ENCODE results near the gene PTTG1.
"Not testable (repeated sequence)": the region's sequence is repeated elsewhere in the genome, so short reads cannot be mapped to it uniquely, and the experiment has no call there.

The PTTG1 gene

GRCh38 chr5:160423099-160423498, 1.4 kb downstream of the PTTG1 start:
- no peak for DNase-seq

GRCh38 chr5:160427607-160428006, 6.0 kb downstream of the PTTG1 start:
- DNase-seq, result no peak

GRCh38 chr5:160432196-160432595, 10.5 kb downstream of the PTTG1 start:
- DNase-seq, result no peak

- no peak for DNase-seq
Measured at GRCh38 chr5:160432787-160433186, 11.1 kb downstream of the PTTG1 start.

- no peak for DNase-seq
Measured at GRCh38 chr5:160434022-160434531, 12.4 kb downstream of the PTTG1 start.

- DNase-seq, result no peak
Measured at GRCh38 chr5:160435532-160435931, 13.9 kb downstream of the PTTG1 start.

- DNase-seq, result no peak
Measured at GRCh38 chr5:160436017-160436416, 14.4 kb downstream of the PTTG1 start.

- not testable (repeated sequence) for DNase-seq
Measured at GRCh38 chr5:160436661-160437060, 15.0 kb downstream of the PTTG1 start.

GRCh38 chr5:160437271-160437670, 15.6 kb downstream of the PTTG1 start:
- no peak for DNase-seq

- DNase-seq, result peak; percentile 54
Measured at GRCh38 chr5:160438316-160439204, 16.9 kb downstream of the PTTG1 start.

GRCh38 chr5:160439205-160439600, 17.5 kb downstream of the PTTG1 start:
- peak; percentile 69 for DNase-seq

- no peak for DNase-seq
Measured at GRCh38 chr5:160441311-160441781, 19.7 kb downstream of the PTTG1 start.

GRCh38 chr5:160442824-160443431, 21.3 kb downstream of the PTTG1 start:
- DNase-seq, result no peak

GRCh38 chr5:160444407-160444806, 22.8 kb downstream of the PTTG1 start:
- DNase-seq, result no peak

GRCh38 chr5:160445132-160445531, 23.5 kb downstream of the PTTG1 start:
- no peak for DNase-seq

GRCh38 chr5:160445751-160446150, 24.1 kb downstream of the PTTG1 start:
- DNase-seq, result no peak

GRCh38 chr5:160448886-160449285, 27.2 kb downstream of the PTTG1 start:
- no peak for DNase-seq

GRCh38 chr5:160449458-160449857, 27.8 kb downstream of the PTTG1 start:
- no peak for DNase-seq

GRCh38 chr5:160450164-160450932, 28.7 kb downstream of the PTTG1 start:
- DNase-seq, result no peak

GRCh38 chr5:160451281-160451680, 29.6 kb downstream of the PTTG1 start:
- no peak for DNase-seq

- DNase-seq, result no peak
Measured at GRCh38 chr5:160452036-160452435, 30.4 kb downstream of the PTTG1 start.

GRCh38 chr5:160452795-160453194, 31.1 kb downstream of the PTTG1 start:
- no peak for DNase-seq

- DNase-seq, result no peak
Measured at GRCh38 chr5:160453751-160454150, 32.1 kb downstream of the PTTG1 start.
